HG03064 (cell line): ENCODE measurements around the gene GRAMD4.

Source experiments
- ATAC-seq: cut with Tn5 transposase; IDR thresholded peaks from one replicate; pipeline ENCODE4 v1.9.1; 2021; ENCODE audit warnings: low read depth; ENCODE audit not compliant: unreplicated experiment

The GRAMD4 gene

GRCh38 chr22:46666577-46667244, 46.5 kb downstream of the GRAMD4 start:
- ATAC-seq = no peak

GRCh38 chr22:46667245-46667623, 47.0 kb downstream of the GRAMD4 start:
- no peak for ATAC-seq

- no peak for ATAC-seq
Observed at GRCh38 chr22:46668116-46668515, 47.9 kb downstream of the GRAMD4 start.

- no peak for ATAC-seq
Observed at GRCh38 chr22:46669201-46669600, 49.0 kb downstream of the GRAMD4 start.

GRCh38 chr22:46671824-46672432, 51.7 kb downstream of the GRAMD4 start:
- no peak for ATAC-seq

GRCh38 chr22:46672731-46673130, 52.5 kb downstream of the GRAMD4 start:
- ATAC-seq = no peak

- no peak for ATAC-seq
Observed at GRCh38 chr22:46673205-46673604, 53.0 kb downstream of the GRAMD4 start.

- no peak for ATAC-seq
Observed at GRCh38 chr22:46673662-46674236, 53.6 kb downstream of the GRAMD4 start.

GRCh38 chr22:46674367-46674781, 54.2 kb downstream of the GRAMD4 start:
- ATAC-seq = no peak

GRCh38 chr22:46674906-46675305, 54.7 kb downstream of the GRAMD4 start:
- ATAC-seq = no peak

GRCh38 chr22:46675479-46675878, 55.3 kb downstream of the GRAMD4 start:
- ATAC-seq = no peak

- ATAC-seq = no peak
Observed at GRCh38 chr22:46675938-46676337, 55.8 kb downstream of the GRAMD4 start.

GRCh38 chr22:46676479-46676878, 56.3 kb downstream of the GRAMD4 start:
- no peak for ATAC-seq

GRCh38 chr22:46676881-46677280, 56.7 kb downstream of the GRAMD4 start:
- no peak for ATAC-seq

GRCh38 chr22:46677323-46678002, 57.3 kb downstream of the GRAMD4 start:
- ATAC-seq = no peak

- no peak for ATAC-seq
Observed at GRCh38 chr22:46678003-46678657, 57.9 kb downstream of the GRAMD4 start.

- ATAC-seq = no peak
Observed at GRCh38 chr22:46678785-46679700, 58.9 kb downstream of the GRAMD4 start.

GRCh38 chr22:46679706-46680269, 59.6 kb downstream of the GRAMD4 start:
- no peak for ATAC-seq

- ATAC-seq = no peak
Observed at GRCh38 chr22:46681010-46681409, 60.8 kb downstream of the GRAMD4 start.
